H9 (cell line): ENCODE results near the gene SEMA5A. TPM values are rescaled to one million over a fixed set of nuclear protein-coding genes. Genes with fewer than 3 reads are reported as not detected.
A peak's percentile ranks its signal among the peaks of the same experiment; 100 is the strongest.

Source experiments
- DNase-seq: peaks from one replicate; pipeline ENCODE4 v3.0.0-alpha.2; 2017
- H2AFZ ChIP-seq: one replicate; pipeline ENCODE4 v1.6.1; 2013; ENCODE audit warnings: mild to moderate bottlenecking, low read length, control low read depth, moderate library complexity
- H2AK5ac ChIP-seq: 2 replicates; pipeline ENCODE4 v1.6.1; 2013; ENCODE audit warnings: low read length, control low read depth, mixed read lengths; ENCODE audit not compliant: insufficient read length
- H2BK120ac ChIP-seq: one replicate; pipeline ENCODE4 v1.6.1; 2013; ENCODE audit warnings: low read depth, mild to moderate bottlenecking, low read length, control low read depth, inconsistent platforms; ENCODE audit not compliant: poor library complexity, severe bottlenecking
- H2BK12ac ChIP-seq: 2 replicates; pipeline ENCODE4 v1.6.1; 2013; ENCODE audit warnings: low read length, control low read depth, mixed read lengths, low read depth; ENCODE audit not compliant: insufficient read length
- H2BK15ac ChIP-seq: 2 replicates; pipeline ENCODE4 v1.6.1; 2013; ENCODE audit warnings: low read depth, low read length, control low read depth
- H2BK20ac ChIP-seq: one replicate; pipeline ENCODE4 v1.6.1; 2013; ENCODE audit warnings: low read depth, mild to moderate bottlenecking, low read length, control low read depth, inconsistent platforms; ENCODE audit not compliant: poor library complexity, severe bottlenecking
- H2BK5ac ChIP-seq: 2 replicates; pipeline ENCODE4 v1.6.1; 2013; ENCODE audit warnings: low read length, control low read depth, mixed read lengths; ENCODE audit not compliant: insufficient read length
- H3K14ac ChIP-seq: 2 replicates; pipeline ENCODE4 v1.6.1; 2013; ENCODE audit warnings: low read length, control low read depth; ENCODE audit not compliant: insufficient read depth
- H3K18ac ChIP-seq: 2 replicates; pipeline ENCODE4 v1.6.1; 2013; ENCODE audit warnings: low read depth, mild to moderate bottlenecking, mixed read lengths, low read length, control low read depth; ENCODE audit not compliant: insufficient read length
- H3K23ac ChIP-seq: 2 replicates; pipeline ENCODE4 v1.6.1; 2013; ENCODE audit warnings: low read length, control low read depth, mixed read lengths, low read depth; ENCODE audit not compliant: insufficient read length
- H3K23me2 ChIP-seq: 2 replicates; pipeline ENCODE4 v1.6.1; 2013; ENCODE audit warnings: low read depth, mild to moderate bottlenecking, mixed read lengths, low read length, control low read depth; ENCODE audit not compliant: insufficient read length, poor library complexity, severe bottlenecking
- H3K27ac ChIP-seq: 2 replicates; pipeline ENCODE4 v1.5.1; 2013; ENCODE audit warnings: low read length, control low read depth, mixed read lengths, low read depth; ENCODE audit not compliant: insufficient read length
- H3K27me3 ChIP-seq: 2 replicates; pipeline ENCODE4 v1.6.1; 2013; ENCODE audit warnings: low read length, control low read depth, inconsistent platforms; ENCODE audit not compliant: insufficient read depth
- H3K4ac ChIP-seq: 2 replicates; pipeline ENCODE4 v1.6.1; 2013; ENCODE audit warnings: low read depth, mild to moderate bottlenecking, control low read depth, inconsistent platforms, low read length, moderate library complexity
- H3K4me1 ChIP-seq: 2 replicates; pipeline ENCODE4 v1.6.1; 2013; ENCODE audit warnings: low read length, control low read depth, inconsistent platforms; ENCODE audit not compliant: insufficient read depth
- H3K4me2 ChIP-seq: 2 replicates; pipeline ENCODE4 v1.6.1; 2013; ENCODE audit warnings: low read length, control low read depth, mixed read lengths; ENCODE audit not compliant: insufficient read length, insufficient read depth
- H3K56ac ChIP-seq: 2 replicates; pipeline ENCODE4 v1.6.1; 2013; ENCODE audit warnings: low read depth, mild to moderate bottlenecking, mixed read lengths, low read length, control low read depth; ENCODE audit not compliant: insufficient read length
- H3K79me1 ChIP-seq: 2 replicates; pipeline ENCODE4 v1.6.1; 2013; ENCODE audit warnings: low read depth, mild to moderate bottlenecking, moderate library complexity, low read length, control low read depth, inconsistent platforms; ENCODE audit not compliant: insufficient read depth, poor library complexity, severe bottlenecking
- H3K79me2 ChIP-seq: 2 replicates; pipeline ENCODE4 v1.6.1; 2013; ENCODE audit warnings: low read length, control low read depth, inconsistent platforms; ENCODE audit not compliant: insufficient read depth
- H3K9ac ChIP-seq: 2 replicates; pipeline ENCODE4 v1.6.1; 2013; ENCODE audit warnings: low read length, control low read depth, mixed read lengths; ENCODE audit not compliant: insufficient read length; ENCODE audit errors: extremely low read depth
- H3K9me3 ChIP-seq: one replicate; pipeline ENCODE4 v1.6.1; 2013; ENCODE audit warnings: low read depth, low read length, inconsistent platforms; ENCODE audit not compliant: control insufficient read depth
- H3T11ph ChIP-seq: one replicate; pipeline ENCODE4 v1.6.1; 2013; ENCODE audit warnings: mild to moderate bottlenecking, low read length, control low read depth, inconsistent platforms
- H4K20me1 ChIP-seq: one replicate; pipeline ENCODE4 v1.6.1; 2013; ENCODE audit not compliant: control insufficient read depth, insufficient read length, insufficient read depth
- H4K5ac ChIP-seq: 2 replicates; pipeline ENCODE4 v1.6.1; 2013; ENCODE audit warnings: low read depth, mild to moderate bottlenecking, mixed read lengths, low read length, control low read depth; ENCODE audit not compliant: insufficient read length
- H4K8ac ChIP-seq: replicated peaks from 2 replicates; pipeline ENCODE4 v1.6.1; 2013; ENCODE audit warnings: low read length, control low read depth, mixed read lengths, low read depth; ENCODE audit not compliant: insufficient read length
- H4K91ac ChIP-seq: 2 replicates; pipeline ENCODE4 v1.6.1; 2013; ENCODE audit warnings: low read depth, mild to moderate bottlenecking, moderate library complexity, mixed read lengths, low read length, control low read depth; ENCODE audit not compliant: insufficient read length
- H3K27ac Mint-ChIP-seq, 3 experiments: 2 replicates in 2 of 3; 3 replicates in 1 of 3; pipeline ENCODE4 v1.8.0; 2020 to 2021; ENCODE audit warnings: mixed read lengths in 3 of 3, mild to moderate bottlenecking in 1 of 3, moderate library complexity in 1 of 3
- H3K27me3 Mint-ChIP-seq: 2 replicates; pipeline ENCODE4 v1.8.0; 2021; ENCODE audit warnings: low read depth, mild to moderate bottlenecking, moderate library complexity, mixed read lengths
- H3K36me3 Mint-ChIP-seq, 3 experiments: 2 replicates in 2 of 3; 3 replicates in 1 of 3; pipeline ENCODE4 v1.8.0; 2020 to 2021; ENCODE audit warnings: low read depth in 3 of 3, mixed read lengths in 3 of 3; ENCODE audit not compliant: insufficient read depth in 1 of 3
- H3K4me1 Mint-ChIP-seq, 2 experiments: 2 replicates each; pipeline ENCODE4 v1.8.0; 2020; ENCODE audit warnings: mixed read lengths in 2 of 2
- H3K4me3 Mint-ChIP-seq, 2 experiments: 2 replicates in 1 of 2; 3 replicates in 1 of 2; pipeline ENCODE4 v1.8.0; 2020 to 2021; ENCODE audit warnings: mild to moderate bottlenecking in 2 of 2, mixed read lengths in 2 of 2, moderate library complexity in 1 of 2
- H3K9me3 Mint-ChIP-seq, 2 experiments: 2 replicates in 1 of 2; 3 replicates in 1 of 2; pipeline ENCODE4 v1.8.0; 2020; ENCODE audit warnings: mild to moderate bottlenecking in 2 of 2, mixed read lengths in 2 of 2, moderate library complexity in 1 of 2
- CTCF ChIP-seq: fragments of 200-600 bp; sonication (generic); conservative IDR thresholded peaks from 3 replicates; pipeline ENCODE4 v1.8.0; 2021; ENCODE audit warnings: antibody characterized with exemption, mild to moderate bottlenecking
- WGBS: extraction: QIAGEN DNeasy Blood & Tissue Kit; methylation state at CpG from one replicate; pipeline ENCODE4 v1.1.7; 2013; ENCODE audit warnings: missing lambda C conversion rate, low lambda C conversion rate, mixed read lengths; ENCODE audit not compliant: insufficient read length; ENCODE audit errors: extremely low coverage; 5-methylcytosine and 5-hydroxymethylcytosine counted together
- total RNA-seq: library from RNA; stranded (reverse); gene quantifications from 2 replicates; pipeline ENCODE4 v1.2.1, GENCODE V29; 2021

The SEMA5A gene
- total RNA-seq, 1 experiment from 2014 or later: 4.3 TPM

GRCh38 chr5:9125852-9126251 lies 420.0 kb downstream of the SEMA5A start:
- no peak overlapping the region for H3K18ac ChIP-seq
- H3K79me1 ChIP-seq: no peaks in the 10 kb centered on the region
- H2BK120ac ChIP-seq: no peak overlapping the region
- H4K8ac ChIP-seq: no peak overlapping the region
- no peak overlapping the region for H2BK15ac ChIP-seq
- no CpG with 5 or more reads among the region's 3 CpGs for WGBS
- no peak for TF ChIP-seq CTCF
- no peak overlapping the region for H2BK5ac ChIP-seq
- no peak overlapping the region for H2AFZ ChIP-seq
- H3K9me3 Mint-ChIP-seq: no peaks in the 10 kb centered on the region
- no peaks in the 10 kb centered on the region for H3K4me1 ChIP-seq
- H3T11ph ChIP-seq: no peak overlapping the region
- H3K14ac ChIP-seq: no peak overlapping the region
- no peaks in the 10 kb centered on the region for H3K27me3 ChIP-seq
- no peak overlapping the region for H3K4ac ChIP-seq
- H3K27ac ChIP-seq: no peak overlapping the region
- H3K23ac ChIP-seq: no peak overlapping the region
- no peak overlapping the region for H3K4me2 ChIP-seq
- H3K23me2 ChIP-seq: no peaks in the 10 kb centered on the region
- DNase-seq: no peak
- H4K91ac ChIP-seq: no peak overlapping the region
- H2BK20ac ChIP-seq: no peak overlapping the region
- H2AK5ac ChIP-seq: no peak overlapping the region
- H4K5ac ChIP-seq: no peak overlapping the region
- H3K9ac ChIP-seq: no peak overlapping the region
- no peak overlapping the region for H3K56ac ChIP-seq
- H3K4me3 Mint-ChIP-seq: no peak overlapping the region
- H3K36me3 Mint-ChIP-seq: no peaks in the 10 kb centered on the region
- H3K79me2 ChIP-seq: no peaks in the 10 kb centered on the region
- H4K20me1 ChIP-seq: no peaks in the 10 kb centered on the region
- no peak overlapping the region for H2BK12ac ChIP-seq
- H3K27ac Mint-ChIP-seq: peak overlapping the region in 1 of 3 experiments; percentile 54; a peak in 1 of 7 replicates
- no peaks in the 10 kb centered on the region for H3K4me1 Mint-ChIP-seq
- no peaks in the 10 kb centered on the region for H3K27me3 Mint-ChIP-seq
- H3K9me3 ChIP-seq: no peaks in the 10 kb centered on the region
